NCI-H2081 (cell line): ENCODE results near the gene EGLN2.
"Not testable (repeated sequence)": the region's sequence is repeated elsewhere in the genome, so short reads cannot be mapped to it uniquely, and the experiment has no call there.

ENCODE experiments used
- DNase-seq, 2 experiments: peaks; one replicate each; lab custom pipeline; 2025; lab: John Stamatoyannopoulos, UW

The EGLN2 gene

GRCh38 chr19:40776932-40777644, 21.9 kb upstream of the EGLN2 start:
- DNase-seq, result peak; percentile 88 to 92

- no peak for DNase-seq
Observed at GRCh38 chr19:40777645-40777936, 21.4 kb upstream of the EGLN2 start.

- DNase-seq, result peak; percentile 99
Observed at GRCh38 chr19:40777937-40778705, 20.9 kb upstream of the EGLN2 start, which contains the start of gene RAB4B. RAB4B (plus strand) TSS chr19:40778247; CDS start chr19:40778376, 129 bp downstream.

- no peak for DNase-seq
Observed at GRCh38 chr19:40778706-40779284, 20.2 kb upstream of the EGLN2 start.

- DNase-seq, result no peak
Observed at GRCh38 chr19:40780582-40780981, 18.4 kb upstream of the EGLN2 start.

GRCh38 chr19:40781140-40781539, 17.9 kb upstream of the EGLN2 start:
- no peak for DNase-seq

- no peak for DNase-seq
Observed at GRCh38 chr19:40783711-40784110, 15.3 kb upstream of the EGLN2 start.

- not testable (repeated sequence) for DNase-seq
Observed at GRCh38 chr19:40784146-40784545, 14.8 kb upstream of the EGLN2 start.

- no peak for DNase-seq
Observed at GRCh38 chr19:40785526-40785925, 13.5 kb upstream of the EGLN2 start.

GRCh38 chr19:40786060-40787037, 12.6 kb upstream of the EGLN2 start:
- DNase-seq, result no peak

GRCh38 chr19:40791349-40791748, 7.6 kb upstream of the EGLN2 start:
- DNase-seq, result no peak

GRCh38 chr19:40791996-40792395, 7.0 kb upstream of the EGLN2 start:
- no peak for DNase-seq

GRCh38 chr19:40797166-40797962, 1.6 kb upstream of the EGLN2 start:
- no peak for DNase-seq

GRCh38 chr19:40797963-40798682, 868 bp upstream of the EGLN2 start:
- peak in 1 of 2 experiments; percentile 31 for DNase-seq

GRCh38 chr19:40799558-40800338, 757 bp downstream of the EGLN2 start:
- DNase-seq, result no peak

- DNase-seq, result no peak
Observed at GRCh38 chr19:40800339-40800996, 1.5 kb downstream of the EGLN2 start.

GRCh38 chr19:40800997-40801377, 2.0 kb downstream of the EGLN2 start:
- no peak for DNase-seq

- DNase-seq, result no peak
Observed at GRCh38 chr19:40801426-40802299, 2.7 kb downstream of the EGLN2 start.
